GM12878 (cell line): ENCODE data around the gene SPTSSB.

Experiments used
- CREB1 ChIP-seq: IDR thresholded peaks from 2 replicates; pipeline ENCODE4 v1.6.1; 2012; ENCODE audit warnings: low read depth, mild to moderate bottlenecking, inconsistent platforms
- CTCF ChIP-seq, 3 experiments: IDR thresholded peaks in 2 of 3; conservative IDR thresholded peaks in 1 of 3; 2 replicates each; pipeline ENCODE4 v1.5.1; 2011; ENCODE audit warnings: low read depth in 3 of 3, low read length in 3 of 3, mild to moderate bottlenecking in 3 of 3, control low read depth in 2 of 3, moderate library complexity in 2 of 3, inconsistent platforms in 1 of 3, mixed read lengths in 1 of 3; ENCODE audit not compliant: control insufficient read depth in 2 of 3, insufficient read depth in 1 of 3; ENCODE audit errors: extremely low read depth in 1 of 3
- EP300 ChIP-seq, 2 experiments: fragments of 150-350 bp in 1 of 2; IDR thresholded peaks; 2 replicates each; pipeline ENCODE4 v1.6.1; 2011 to 2012; ENCODE audit warnings: low read depth in 2 of 2, low read length in 2 of 2, borderline replicate concordance in 1 of 2, improper control_type of control experiment in 1 of 2, inconsistent platforms in 1 of 2; ENCODE audit not compliant: control insufficient read depth in 1 of 2
- ESRRA ChIP-seq: IDR thresholded peaks from 2 replicates; pipeline ENCODE4 v1.6.1; 2012; ENCODE audit warnings: mild to moderate bottlenecking, low read length, improper control_type of control experiment
- EZH2 ChIP-seq: IDR thresholded peaks from 2 replicates; pipeline ENCODE4 v1.6.1; 2012; ENCODE audit warnings: low read depth, mild to moderate bottlenecking, control low read depth, inconsistent platforms, low read length, borderline replicate concordance; ENCODE audit not compliant: control insufficient read depth
- IRF5 ChIP-seq: fragments of 450-650 bp; IDR thresholded peaks from 2 replicates; pipeline ENCODE4 v1.6.1; 2017; ENCODE audit warnings: borderline replicate concordance
- MEF2A ChIP-seq: IDR thresholded peaks from 2 replicates; pipeline ENCODE4 v1.6.1; 2011; ENCODE audit warnings: low read depth, mild to moderate bottlenecking, low read length, moderate library complexity; ENCODE audit not compliant: insufficient read depth
- NRF1 ChIP-seq: conservative IDR thresholded peaks from 2 replicates; pipeline ENCODE4 v1.6.1; 2011; ENCODE audit warnings: mild to moderate bottlenecking, low read depth, low read length, improper control_type of control experiment
- RAD21 ChIP-seq: IDR thresholded peaks from 2 replicates; pipeline ENCODE4 v1.6.1; 2011; ENCODE audit warnings: mild to moderate bottlenecking, low read depth, low read length, moderate library complexity; ENCODE audit not compliant: insufficient read depth
- REST ChIP-seq: IDR thresholded peaks from 2 replicates; pipeline ENCODE4 v1.6.1; 2012; ENCODE audit warnings: mild to moderate bottlenecking, low read depth, low read length
- SMARCA5 ChIP-seq: fragments of 450-650 bp; IDR thresholded peaks from 2 replicates; pipeline ENCODE4 v1.6.1; 2017; ENCODE audit warnings: mild to moderate bottlenecking
- YY1 ChIP-seq: IDR thresholded peaks from 2 replicates; pipeline ENCODE4 v1.6.1; 2011; ENCODE audit warnings: low read depth, mild to moderate bottlenecking, low read length
- TF ChIP-seq, protein P1 (sequence below): IDR thresholded peaks from 2 replicates; pipeline ENCODE4 v1.6.1; 2011; ENCODE audit warnings: low read depth, low read length, improper control_type of control experiment, borderline replicate concordance

DNA sequence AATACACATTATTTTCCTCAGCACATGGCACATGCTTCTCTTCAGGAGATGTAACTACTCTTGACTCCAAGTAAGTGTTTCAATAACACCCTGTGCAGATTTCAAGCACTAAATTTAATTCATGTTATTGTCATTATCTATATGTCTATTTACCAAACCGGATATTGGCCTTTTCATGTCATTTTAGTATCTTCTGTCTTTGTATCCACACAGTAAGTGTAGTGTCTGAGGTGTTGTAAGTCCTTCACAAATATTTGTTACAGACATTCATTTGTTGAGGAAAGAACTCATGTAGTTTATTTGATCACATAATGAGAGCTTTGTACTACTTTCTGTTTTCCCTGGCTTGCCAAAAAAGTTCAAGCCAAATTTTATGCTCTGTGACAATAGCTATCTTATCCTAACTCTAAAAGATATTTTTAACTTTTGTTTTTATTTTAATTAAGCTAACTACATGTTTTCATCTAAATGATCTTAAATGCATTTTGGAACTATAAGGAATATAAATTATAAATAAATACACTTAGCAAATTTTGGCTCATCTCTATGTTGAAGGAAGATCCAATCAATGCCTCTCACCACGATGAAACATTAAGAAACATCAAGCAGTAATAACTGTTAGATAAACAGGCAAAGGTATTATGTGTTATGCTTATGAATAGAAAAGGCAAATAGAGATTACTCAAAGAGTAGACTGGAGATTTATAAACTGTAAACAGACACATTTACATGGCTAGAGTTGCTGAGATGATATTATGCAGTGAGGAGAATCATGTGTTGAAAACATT is 48.3 kb downstream of the SPTSSB start:
- no peak for TF ChIP-seq REST
- no peak for TF ChIP-seq IRF5
- no peak for TF ChIP-seq CTCF (IDR thresholded peaks at IDR 0.05 in 2 of 3, conservative IDR thresholded peaks at IDR 0.05 in 1 of 3; ENCODE audit: control insufficient read depth in 2 of 3, extremely low read depth in 1 of 3, insufficient read depth in 1 of 3, low read depth in 3 of 3, low read length in 3 of 3)
- no peak for TF ChIP-seq YY1
- TF ChIP-seq CREB1: no peak
- no peak for TF ChIP-seq MEF2A
- no peak for TF ChIP-seq EZH2
- TF ChIP-seq NRF1: no peak
- TF ChIP-seq EP300 (IDR thresholded peaks at IDR 0.05; ENCODE audit: borderline replicate concordance in 1 of 2, control insufficient read depth in 1 of 2, low read depth in 2 of 2, low read length in 2 of 2): no peak
- no peak for TF ChIP-seq SMARCA5
- TF ChIP-seq, protein P1, sequence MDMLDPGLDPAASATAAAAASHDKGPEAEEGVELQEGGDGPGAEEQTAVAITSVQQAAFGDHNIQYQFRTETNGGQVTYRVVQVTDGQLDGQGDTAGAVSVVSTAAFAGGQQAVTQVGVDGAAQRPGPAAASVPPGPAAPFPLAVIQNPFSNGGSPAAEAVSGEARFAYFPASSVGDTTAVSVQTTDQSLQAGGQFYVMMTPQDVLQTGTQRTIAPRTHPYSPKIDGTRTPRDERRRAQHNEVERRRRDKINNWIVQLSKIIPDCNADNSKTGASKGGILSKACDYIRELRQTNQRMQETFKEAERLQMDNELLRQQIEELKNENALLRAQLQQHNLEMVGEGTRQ: no peak
- no peak for TF ChIP-seq RAD21
- no peak for TF ChIP-seq ESRRA
